ENCODE results near the gene GDF7.
"Not testable (repeated sequence)": the region's sequence is repeated elsewhere in the genome, so short reads cannot be mapped to it uniquely, and the experiment has no call there.

The GDF7 gene

DNA sequence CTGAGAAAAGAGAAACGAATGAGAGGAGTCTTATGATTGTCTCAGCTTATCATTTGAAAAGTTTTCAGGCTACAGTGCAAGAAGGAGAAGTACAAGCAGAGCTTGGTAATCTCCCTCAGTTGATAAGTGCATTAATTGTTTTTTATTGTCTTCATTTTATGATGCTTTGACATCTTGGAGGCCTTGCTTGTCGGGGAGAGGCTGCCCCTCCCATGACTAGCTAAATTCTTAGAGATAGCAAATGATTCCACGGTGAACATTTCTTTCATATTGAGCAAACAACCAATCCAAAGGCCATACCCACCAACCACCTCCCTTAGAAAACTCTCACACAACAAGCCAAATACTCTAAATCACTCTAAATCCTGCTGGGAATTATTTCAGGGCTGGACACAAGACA is 39.8 kb downstream of the GDF7 start:
- no peak for DNase-seq

DNA sequence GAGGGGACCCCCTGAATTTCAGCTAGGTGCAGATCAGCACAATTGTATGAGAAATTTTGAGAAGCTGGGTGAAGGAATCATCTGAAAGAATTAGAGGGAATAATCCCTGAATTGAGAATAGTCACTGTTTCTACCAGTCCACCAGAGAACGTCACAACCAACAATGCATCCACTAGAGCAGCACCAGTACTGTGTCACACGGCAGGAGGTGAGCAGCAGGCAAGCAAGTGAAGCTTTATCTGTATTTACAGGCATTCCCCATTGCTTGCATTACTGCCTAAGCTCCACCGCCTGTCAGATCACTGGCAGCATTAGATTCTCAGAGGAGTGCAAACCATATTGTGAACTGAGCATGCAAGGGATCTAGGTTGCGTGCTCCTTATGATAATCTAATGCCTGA is 40.7 kb downstream of the GDF7 start:
- no peak for DNase-seq

DNA sequence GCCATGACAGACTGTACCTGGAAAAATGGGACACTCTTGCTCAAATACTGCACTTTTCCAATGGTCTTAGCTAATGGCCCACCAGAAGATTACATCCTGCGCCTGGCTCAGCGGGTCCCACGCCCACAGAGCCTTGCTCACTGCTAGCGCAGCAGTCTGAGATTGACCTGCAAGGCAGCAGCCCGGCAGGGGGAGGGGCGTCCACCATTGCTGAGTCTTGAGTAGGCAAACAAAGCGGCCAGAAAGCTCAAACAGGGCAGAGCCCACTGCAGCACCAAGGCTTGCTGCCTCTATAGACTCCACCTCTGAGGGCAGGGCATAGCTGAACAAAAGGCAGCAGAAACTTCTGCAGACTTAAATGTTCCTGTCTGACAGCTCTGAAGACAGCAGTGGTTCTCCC is 44.7 kb downstream of the GDF7 start:
- DNase-seq: not testable (repeated sequence)

DNA sequence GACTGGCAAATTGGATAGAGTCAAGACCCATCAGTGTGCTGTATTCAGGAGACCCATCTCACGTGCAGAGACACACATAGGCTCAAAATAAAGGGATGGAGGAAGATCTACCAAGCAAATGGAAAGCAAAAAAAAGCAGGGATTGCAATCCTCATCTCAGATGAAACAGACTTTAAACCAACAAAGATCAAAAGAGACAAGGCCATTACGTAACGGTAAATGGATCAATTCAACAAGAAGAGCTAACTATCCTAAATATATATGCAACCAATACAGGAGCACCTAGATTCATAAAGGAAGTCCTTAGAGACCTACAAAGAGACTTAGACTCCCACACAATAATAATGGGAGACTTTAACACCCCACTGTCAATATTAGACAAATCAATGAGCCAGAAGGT is 46.6 kb downstream of the GDF7 start:
- not testable (repeated sequence) for DNase-seq

DNA sequence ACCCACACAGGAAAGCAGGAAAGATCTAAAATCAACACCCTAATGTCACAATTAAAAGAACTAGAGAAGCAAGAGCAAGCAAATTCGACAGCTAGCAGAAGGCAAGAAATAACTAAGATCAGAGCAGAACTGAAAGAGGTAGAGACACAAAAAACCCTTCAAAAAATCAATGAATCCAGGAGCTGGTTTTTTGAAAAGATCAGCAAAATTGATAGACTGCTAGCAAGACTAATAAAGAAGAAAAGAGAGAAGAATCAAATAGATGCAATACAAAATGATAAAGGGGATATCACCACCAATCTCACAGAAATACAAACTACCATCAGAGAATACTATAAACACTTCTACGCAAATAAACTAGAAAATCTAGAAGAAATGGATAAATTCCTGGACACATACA is 47.5 kb downstream of the GDF7 start:
- DNase-seq: not testable (repeated sequence)

DNA sequence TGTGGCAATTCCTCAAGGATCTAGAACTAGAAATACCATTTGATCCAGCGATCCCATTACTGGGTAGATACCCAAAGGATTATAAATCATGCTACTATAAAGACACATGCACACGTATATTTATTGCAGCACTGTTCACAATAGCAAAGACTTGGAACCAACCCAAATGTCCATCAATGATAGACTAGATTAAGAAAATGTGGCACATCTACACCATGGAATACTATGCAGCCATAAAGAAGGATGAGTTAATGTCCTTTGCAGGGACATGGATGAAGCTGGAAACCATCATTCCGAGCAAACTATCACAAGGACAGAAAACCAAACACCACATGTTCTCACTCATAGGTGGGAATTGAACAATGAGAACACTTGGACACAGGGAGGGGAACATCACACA is 49.2 kb downstream of the GDF7 start:
- DNase-seq: not testable (repeated sequence)

DNA sequence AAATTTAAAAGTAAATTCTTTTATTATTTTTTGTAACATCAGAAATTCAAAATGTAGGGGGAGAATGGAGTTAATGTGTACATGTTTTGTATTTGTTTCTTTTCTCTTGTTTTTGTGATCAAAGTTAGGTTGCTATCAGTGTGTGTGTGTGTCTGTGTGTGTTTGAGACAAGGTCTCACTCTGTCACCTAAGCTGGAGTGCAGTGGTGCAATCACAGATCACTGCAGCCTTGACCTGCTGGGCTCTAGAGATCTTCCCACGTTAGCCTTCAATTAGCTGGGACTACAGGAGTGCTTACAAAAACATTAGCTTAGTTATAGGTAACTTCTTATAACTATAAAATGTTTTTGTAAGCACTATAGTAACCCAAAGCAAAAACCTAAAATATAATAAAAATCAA is 50.7 kb downstream of the GDF7 start:
- DNase-seq: no peak

DNA sequence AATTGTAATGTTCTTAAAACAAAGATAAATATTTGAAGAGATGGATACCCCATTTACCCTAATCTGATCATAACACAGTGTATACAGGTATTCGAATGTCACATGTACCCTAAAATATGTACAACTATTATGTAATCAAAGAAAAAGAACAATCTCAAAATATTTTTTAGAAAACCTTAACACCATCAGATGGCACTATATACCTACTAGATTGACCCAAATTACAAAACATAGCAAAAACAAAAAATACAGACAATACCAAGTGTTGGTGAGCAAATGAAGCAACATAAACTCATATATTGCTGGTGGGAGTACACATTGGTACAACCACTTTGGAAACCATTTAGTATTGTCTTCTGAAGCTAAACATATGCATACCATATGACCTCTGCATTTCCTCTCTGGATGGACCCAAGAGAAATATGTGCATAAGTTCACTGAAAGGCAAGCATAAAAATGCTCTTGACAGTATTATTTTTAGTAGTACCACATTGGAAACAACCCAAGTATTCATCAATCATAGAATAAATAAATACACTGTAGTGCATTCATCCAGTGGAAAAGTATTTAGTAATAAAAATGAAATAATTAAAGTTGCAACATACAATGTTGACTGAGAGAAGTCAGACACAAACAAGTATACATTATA is 55.8 kb downstream of the GDF7 start:
- no peak for DNase-seq

DNA sequence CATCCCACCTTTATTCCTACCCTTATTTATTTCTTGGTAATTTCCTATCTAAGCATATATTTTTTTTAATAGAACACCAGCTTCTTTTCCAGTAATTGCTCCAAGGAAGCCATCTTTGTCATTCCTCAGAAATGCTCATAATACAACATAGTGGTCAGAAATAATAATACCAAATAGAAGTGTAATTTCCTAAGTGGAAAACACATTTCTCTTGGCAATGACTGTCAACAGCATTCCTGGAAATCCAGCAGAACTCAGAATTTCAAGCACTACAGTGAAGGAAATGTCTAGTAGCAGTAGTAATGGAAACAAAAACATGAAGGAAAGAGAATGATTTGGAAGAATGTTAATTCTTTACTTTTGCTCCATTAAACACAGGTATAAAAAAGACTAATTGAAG is 56.6 kb downstream of the GDF7 start:
- no peak for DNase-seq

DNA sequence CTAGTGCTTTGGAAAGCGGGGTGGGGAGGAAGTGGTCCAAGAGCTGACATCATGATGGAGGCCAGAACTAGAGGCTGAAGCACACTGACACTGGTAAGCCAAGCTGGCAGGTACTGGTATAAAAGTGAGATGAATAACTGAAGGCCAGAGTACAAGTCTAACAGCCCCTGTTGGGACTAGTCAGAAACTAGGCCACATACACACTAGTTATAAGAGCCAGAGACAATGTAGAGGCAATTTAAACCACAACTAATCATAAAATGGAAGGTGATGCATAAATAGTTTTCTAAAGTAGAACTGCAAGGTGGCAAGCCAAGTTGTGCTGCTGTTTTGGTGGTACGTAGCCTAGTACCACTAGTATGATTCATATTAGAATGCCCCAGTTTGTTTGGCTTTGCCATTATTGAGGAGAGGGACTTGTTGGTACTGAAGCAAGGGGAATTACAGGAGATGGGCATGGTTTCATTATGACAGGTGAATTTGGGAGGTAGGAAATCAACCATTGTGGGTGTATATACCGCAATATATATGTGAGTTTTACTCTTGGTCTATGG is 57.6 kb downstream of the GDF7 start:
- no peak for DNase-seq

DNA sequence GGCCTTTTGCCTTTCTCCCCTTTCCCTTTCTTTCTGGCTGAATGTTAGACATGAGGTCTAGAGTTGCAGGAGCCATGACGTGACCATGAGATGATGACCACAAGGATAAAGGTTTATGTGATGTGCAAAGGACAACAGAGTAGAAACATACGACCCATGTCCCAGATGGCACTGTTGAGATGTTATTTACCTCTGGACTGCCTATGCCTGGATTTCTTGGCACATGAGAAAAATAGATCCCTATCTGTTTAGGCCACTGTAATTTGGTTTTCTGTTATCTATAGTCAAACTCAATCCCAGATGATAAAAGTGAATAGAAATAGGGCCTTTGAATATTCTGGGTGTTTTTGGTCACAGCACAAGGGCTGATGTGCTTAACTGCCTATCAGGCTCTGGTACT is 58.8 kb downstream of the GDF7 start:
- no peak for DNase-seq

DNA sequence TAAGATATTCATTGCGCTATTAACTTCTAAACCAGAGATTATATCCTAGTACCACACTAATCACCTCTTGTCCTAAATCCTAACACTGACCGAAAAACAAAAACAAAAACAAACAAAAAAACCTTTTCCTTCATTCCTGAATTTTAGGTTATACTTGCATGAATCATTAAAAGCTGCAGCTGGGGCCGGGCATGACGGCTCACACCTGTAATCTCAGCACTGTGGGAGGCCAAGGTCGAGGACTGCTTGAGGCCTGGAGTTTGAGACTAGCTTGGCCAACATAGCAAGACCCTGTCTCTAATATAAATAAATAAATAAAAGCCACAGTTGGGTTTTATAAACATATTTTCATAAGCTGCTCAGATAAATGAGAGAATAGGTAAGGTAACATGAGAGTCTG is 60.0 kb downstream of the GDF7 start:
- no peak for DNase-seq

DNA sequence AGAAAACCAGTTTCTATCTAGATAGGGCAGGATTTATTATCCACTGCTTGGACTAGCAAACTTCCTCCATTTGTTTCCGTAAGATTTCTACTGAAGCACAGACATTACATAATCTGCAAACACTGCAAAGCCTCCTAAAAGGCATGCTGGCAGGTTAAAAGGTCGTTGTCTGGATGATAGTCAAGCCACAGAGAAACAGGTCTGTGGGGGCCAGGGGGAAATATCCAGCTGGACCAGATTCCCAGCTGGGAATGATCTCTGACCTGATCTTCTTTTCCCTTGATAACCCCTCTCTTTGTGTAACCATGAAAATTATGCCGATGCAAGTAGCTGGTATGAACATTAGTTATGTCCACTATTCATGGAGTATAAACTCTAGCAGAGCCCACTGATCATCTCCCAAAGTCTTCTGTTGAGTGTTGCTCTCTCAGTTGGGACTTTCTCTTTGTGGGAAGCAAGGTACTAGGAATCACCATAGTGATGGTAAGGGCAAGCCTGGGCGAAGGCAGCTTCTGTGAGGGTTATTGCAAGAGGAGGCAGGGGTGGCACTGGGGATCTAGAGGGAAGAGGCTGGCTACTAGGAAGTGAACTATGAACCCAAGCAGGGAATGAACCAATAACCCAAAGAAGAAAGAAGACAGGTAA is 61.3 kb downstream of the GDF7 start:
- no peak for DNase-seq

Data from SW 1271 (cell line).